GM12864 (cell line): ENCODE data around the gene PPP1R3G.

Source experiments
- DNase-seq: peaks from one replicate; pipeline ENCODE4 v3.0.0-alpha.2; 2011; ENCODE audit warnings: low read depth
- H3K4me3 ChIP-seq: 2 replicates; pipeline ENCODE4 v1.5.1; 2011; ENCODE audit warnings: mild to moderate bottlenecking, low read depth, low read length, control low read depth
- TF ChIP-seq, protein P1 (sequence below): IDR thresholded peaks from 2 replicates; pipeline ENCODE4 v1.5.1; 2011; ENCODE audit warnings: low read depth, mild to moderate bottlenecking, moderate library complexity, low read length, control low read depth, inconsistent platforms; ENCODE audit errors: missing control alignments

PPP1R3G gene

DNA sequence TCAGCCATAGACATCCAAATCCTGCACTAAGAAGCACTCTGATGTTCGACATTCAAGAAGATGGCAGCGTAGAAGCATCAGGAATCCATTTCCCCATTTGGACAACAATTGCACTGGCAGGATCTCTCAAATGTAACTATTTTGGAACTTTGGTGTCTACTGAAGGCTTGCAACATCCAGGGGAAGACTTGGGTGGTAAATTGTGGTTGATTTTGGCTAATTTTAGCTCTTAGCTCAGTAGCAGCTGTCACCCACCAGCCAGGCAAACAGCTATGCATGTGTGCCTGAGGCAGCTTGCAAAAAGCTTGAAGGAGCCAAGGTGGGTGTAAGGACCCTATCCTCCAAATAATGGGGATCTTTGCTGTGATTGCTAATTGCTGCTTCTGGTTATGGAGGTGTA is 35.1 kb upstream of the PPP1R3G start:
- no peak overlapping the region for H3K4me3 ChIP-seq
- no peak for DNase-seq
- TF ChIP-seq, protein P1, sequence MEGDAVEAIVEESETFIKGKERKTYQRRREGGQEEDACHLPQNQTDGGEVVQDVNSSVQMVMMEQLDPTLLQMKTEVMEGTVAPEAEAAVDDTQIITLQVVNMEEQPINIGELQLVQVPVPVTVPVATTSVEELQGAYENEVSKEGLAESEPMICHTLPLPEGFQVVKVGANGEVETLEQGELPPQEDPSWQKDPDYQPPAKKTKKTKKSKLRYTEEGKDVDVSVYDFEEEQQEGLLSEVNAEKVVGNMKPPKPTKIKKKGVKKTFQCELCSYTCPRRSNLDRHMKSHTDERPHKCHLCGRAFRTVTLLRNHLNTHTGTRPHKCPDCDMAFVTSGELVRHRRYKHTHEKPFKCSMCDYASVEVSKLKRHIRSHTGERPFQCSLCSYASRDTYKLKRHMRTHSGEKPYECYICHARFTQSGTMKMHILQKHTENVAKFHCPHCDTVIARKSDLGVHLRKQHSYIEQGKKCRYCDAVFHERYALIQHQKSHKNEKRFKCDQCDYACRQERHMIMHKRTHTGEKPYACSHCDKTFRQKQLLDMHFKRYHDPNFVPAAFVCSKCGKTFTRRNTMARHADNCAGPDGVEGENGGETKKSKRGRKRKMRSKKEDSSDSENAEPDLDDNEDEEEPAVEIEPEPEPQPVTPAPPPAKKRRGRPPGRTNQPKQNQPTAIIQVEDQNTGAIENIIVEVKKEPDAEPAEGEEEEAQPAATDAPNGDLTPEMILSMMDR: no peak

DNA sequence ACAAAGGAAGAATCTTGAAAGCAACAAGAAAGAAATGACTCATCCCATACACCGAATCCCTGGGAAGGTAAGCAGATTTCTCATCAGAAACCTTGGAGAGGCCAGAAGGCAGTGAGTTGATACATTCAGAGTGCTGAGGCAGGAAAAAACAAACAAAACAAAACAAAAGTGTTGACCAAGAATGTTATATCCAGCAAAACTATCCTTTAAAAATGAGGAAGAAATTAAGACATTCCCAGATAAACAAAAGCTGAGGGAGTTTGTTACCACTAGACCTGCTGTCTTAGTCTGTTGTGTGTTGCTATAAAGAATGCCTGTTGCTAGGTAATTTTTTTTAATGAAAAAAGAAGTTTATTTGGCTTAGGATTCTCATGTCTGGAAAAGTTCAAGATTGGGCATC is 33.7 kb upstream of the PPP1R3G start:
- no peak for DNase-seq
- no peak overlapping the region for H3K4me3 ChIP-seq

DNA sequence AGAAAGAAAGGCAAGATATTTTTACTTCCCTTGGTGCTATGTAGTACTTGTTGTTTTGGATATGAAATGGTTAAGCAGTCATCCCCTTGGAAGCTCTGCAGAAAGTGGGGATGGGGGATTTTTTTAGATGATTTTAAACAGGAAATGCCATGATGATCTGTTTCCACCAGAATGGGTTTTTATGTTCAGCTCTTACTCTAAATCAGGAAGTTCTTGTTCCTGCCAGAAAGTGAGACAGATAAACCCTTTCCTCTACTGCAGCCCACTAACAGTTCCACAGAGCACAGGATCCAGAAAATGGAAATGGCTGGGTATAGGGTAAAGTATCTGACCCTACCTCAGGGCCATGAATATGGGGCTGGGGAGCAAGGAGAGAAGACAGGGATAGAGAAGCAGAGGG is 32.1 kb upstream of the PPP1R3G start:
- TF ChIP-seq, protein P1: no peak
- no peak for DNase-seq
- no peak overlapping the region for H3K4me3 ChIP-seq

More for the DNA sequence above, 33.7 kb upstream of the PPP1R3G start:
- TF ChIP-seq, protein P1: no peak

DNA sequence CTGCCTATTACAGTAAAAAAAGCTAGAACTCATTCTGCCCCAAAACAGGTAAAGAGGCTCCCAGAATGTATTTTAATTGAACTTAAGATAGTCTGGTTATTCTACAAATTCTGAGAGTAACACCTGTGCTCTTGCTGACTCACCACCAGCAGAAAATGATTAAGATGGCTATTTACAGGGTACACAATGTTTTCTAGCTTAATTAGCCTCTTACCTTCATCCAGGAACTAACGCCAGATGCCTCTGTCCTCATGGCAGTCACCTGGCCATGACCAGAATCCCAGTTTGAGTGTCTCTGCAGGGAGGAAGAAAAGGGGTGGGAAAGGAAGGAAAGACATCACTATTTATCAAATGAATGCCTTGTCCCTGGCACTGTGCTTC is 31.3 kb upstream of the PPP1R3G start:
- H3K4me3 ChIP-seq: no peak overlapping the region
- DNase-seq: no peak
- TF ChIP-seq, protein P1: no peak

DNA sequence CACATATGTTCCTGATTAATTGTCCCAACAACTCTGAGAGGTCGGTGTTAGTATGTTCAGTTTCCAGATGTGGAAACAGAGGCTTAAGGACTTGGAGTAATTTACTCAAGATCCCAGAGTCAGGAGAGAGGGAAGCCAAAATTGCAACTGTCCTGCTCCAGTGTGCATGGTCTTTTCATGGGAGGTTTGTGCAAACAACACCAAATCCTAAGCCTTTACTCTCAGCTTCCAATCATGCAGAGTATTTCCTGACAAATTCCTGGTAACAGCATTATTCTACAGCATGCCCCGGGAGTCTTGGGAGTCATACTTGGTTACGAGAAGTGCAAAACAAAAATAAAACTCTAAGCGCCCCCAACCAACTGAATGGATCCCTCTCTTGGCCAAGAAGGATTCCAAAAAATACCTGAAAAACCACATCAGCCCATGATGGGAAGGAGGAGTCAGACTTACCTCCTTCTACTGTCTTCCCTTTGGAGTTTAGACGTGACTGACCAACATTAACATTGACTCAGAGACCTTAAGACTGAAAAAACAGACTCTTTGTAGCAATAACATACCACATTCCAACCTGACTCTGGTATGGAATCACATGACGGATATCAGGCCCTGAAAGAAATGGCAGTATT is 30.8 kb upstream of the PPP1R3G start:
- H3K4me3 ChIP-seq: no peak overlapping the region
- TF ChIP-seq, protein P1: no peak
- DNase-seq: no peak

DNA sequence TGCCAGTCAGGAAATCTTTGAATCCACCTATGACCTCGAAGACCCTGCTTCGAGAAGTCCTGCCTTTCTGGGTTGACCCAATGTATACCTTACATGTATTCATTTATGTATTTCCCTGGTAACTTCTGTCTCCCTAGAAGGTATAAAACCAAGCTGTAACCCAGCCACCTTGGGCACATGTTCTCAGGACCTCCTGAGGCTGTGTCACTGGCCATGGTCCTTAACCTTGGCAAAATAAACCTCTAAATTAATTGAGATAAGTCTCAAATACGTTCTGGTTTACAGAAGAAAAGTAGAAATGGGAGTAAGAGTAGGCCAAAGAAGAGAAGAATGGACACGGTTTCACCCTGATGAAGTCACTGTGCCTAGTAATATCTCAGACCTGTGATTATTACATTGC is 30.0 kb upstream of the PPP1R3G start:
- TF ChIP-seq, protein P1: no peak
- no peak overlapping the region for H3K4me3 ChIP-seq

DNA sequence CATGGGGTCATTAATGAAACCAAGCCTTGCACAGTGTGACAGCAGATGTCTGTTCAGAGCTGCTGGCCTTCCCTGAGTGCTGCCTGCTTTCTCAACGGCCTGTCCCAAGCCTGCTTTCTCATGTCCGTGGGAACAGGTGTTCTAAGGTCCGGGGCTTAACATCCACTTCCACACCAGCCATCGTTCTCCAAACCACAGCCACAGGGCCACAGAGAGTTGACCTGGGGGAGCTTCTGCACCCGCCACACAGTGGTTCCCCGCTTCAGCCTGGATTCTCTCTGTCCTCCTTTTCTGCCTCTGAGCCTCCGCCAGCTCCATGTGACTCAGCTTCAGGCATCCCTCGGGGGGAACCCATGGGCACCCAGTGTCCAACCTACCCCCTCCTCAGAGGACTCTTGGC is 26.9 kb upstream of the PPP1R3G start:
- TF ChIP-seq, protein P1: no peak
- DNase-seq: no peak
- no peak overlapping the region for H3K4me3 ChIP-seq

More for the DNA sequence above, 30.0 kb upstream of the PPP1R3G start:
- DNase-seq: no peak
